ENCODE results near the gene NFIX. TPM values are rescaled to one million over a fixed set of nuclear protein-coding genes. Genes with fewer than 3 reads are reported as not detected.

NFIX gene
- total and polyA plus RNA-seq, 4 donors, result 26.0 to 190 (median 89.6) TPM

- Histone ChIP-seq H3K4me3 (no peak overlapping the region), H3K9me3 (ENCODE audit: control insufficient read depth in 4 of 4, insufficient read depth in 3 of 4, low read length in 3 of 4) (no peaks in the 10 kb centered on the region), H3K9ac (ENCODE audit: insufficient read depth in 1 of 2, low read length in 2 of 2) (peak overlapping the region in 1 of 2 donors; percentile 53), H3K4me1 (ENCODE audit: control insufficient read depth in 5 of 5, insufficient read depth in 5 of 5, low read length in 5 of 5) (peaks cover 8 to 88% (median 63%) of the 10 kb centered on the region in 5 donors), H3K36me3 (ENCODE audit: control insufficient read depth in 4 of 4, insufficient read depth in 4 of 4, low read length in 4 of 4) (no peaks in the 10 kb centered on the region), H3K27me3 (ENCODE audit: control insufficient read depth in 3 of 3, insufficient read depth in 3 of 3, low read length in 2 of 3) (peaks cover 0 to 12% (median 0%) of the 10 kb centered on the region in 3 donors), H3K27ac (ENCODE audit: low read depth in 1 of 2, low read length in 1 of 2) (peak overlapping the region in 1 of 2 donors; percentile 75)
- ATAC-seq (ENCODE audit: insufficient read depth, low FRiP score), result no peak
- peak in 1 of 3 donors; percentile 38 for DNase-seq
- WGBS, 2 donors, result 52 to 79% methylated on average over 7 of the region's 7 CpGs
- TF ChIP-seq, protein P1, sequence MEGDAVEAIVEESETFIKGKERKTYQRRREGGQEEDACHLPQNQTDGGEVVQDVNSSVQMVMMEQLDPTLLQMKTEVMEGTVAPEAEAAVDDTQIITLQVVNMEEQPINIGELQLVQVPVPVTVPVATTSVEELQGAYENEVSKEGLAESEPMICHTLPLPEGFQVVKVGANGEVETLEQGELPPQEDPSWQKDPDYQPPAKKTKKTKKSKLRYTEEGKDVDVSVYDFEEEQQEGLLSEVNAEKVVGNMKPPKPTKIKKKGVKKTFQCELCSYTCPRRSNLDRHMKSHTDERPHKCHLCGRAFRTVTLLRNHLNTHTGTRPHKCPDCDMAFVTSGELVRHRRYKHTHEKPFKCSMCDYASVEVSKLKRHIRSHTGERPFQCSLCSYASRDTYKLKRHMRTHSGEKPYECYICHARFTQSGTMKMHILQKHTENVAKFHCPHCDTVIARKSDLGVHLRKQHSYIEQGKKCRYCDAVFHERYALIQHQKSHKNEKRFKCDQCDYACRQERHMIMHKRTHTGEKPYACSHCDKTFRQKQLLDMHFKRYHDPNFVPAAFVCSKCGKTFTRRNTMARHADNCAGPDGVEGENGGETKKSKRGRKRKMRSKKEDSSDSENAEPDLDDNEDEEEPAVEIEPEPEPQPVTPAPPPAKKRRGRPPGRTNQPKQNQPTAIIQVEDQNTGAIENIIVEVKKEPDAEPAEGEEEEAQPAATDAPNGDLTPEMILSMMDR (IDR thresholded peaks at IDR 0.05; ENCODE audit: control extremely low read depth, extremely low read depth), result no peak
Observed at GRCh38 chr19:13016245-13016627, 21.0 kb downstream of the NFIX start.

DNA sequence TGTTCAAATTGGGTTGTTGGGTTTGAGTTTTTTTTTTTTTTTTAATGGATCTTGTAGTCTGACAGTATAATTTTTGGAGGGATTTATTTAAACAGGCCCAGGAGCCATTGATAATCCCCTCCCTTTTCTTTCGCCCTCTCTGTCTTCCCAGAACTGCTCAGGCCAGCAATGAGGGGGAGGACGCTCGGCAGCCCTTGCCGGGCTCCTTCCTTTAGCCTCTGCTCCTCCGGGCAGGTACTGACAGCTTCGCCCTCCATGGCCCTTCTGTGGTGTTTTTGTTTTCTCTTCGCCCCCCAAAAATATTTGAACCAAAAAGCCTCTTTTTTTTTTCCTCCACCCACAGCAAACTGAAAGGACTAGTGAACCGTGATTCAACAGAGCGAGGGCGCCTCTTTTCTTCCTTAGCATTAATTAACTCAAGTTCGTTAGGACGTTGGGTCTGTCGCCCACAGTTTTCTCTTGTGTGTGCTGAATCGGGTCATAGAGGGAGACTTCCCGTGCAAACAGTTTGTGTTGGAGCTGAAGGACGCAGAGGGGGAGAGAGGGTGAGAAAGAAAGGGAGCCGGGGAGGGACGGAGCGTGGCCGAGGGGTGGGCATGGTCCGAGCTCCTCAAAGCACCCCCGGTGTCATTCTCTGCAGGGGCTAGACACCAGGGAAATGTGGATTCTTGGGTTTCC lies 21.5 kb downstream of the NFIX start:
- H3K4me3 ChIP-seq, result no peak overlapping the region
- peaks cover 13 to 93% (median 68%) of the 10 kb centered on the region in 5 donors for H3K4me1 ChIP-seq (ENCODE audit: control insufficient read depth in 5 of 5, insufficient read depth in 5 of 5, low read length in 5 of 5)
- H3K27me3 ChIP-seq (ENCODE audit: control insufficient read depth in 3 of 3, insufficient read depth in 3 of 3, low read length in 2 of 3), result peaks cover 0 to 7% (median 0%) of the 10 kb centered on the region in 3 donors
- TF ChIP-seq, protein P1 (IDR thresholded peaks at IDR 0.05; ENCODE audit: control extremely low read depth, extremely low read depth), result no peak
- no peak overlapping the region for H3K9ac ChIP-seq (ENCODE audit: insufficient read depth in 1 of 2, low read length in 2 of 2)
- no peaks in the 10 kb centered on the region for H3K9me3 ChIP-seq (ENCODE audit: control insufficient read depth in 4 of 4, insufficient read depth in 3 of 4, low read length in 3 of 4)
- H3K36me3 ChIP-seq (ENCODE audit: control insufficient read depth in 4 of 4, insufficient read depth in 4 of 4, low read length in 4 of 4), result no peaks in the 10 kb centered on the region
- DNase-seq (peak in 1 of 3 donors; percentile 27), ATAC-seq (ENCODE audit: insufficient read depth, low FRiP score) (no peak)
- 46 to 78% methylated on average over 22 of the region's 22 CpGs for WGBS, 2 donors
- peak overlapping the region; percentile 69 to 86 for H3K27ac ChIP-seq (ENCODE audit: low read depth in 1 of 2, low read length in 1 of 2)

- no peaks in the 10 kb centered on the region for H3K36me3 ChIP-seq (ENCODE audit: control insufficient read depth in 4 of 4, insufficient read depth in 4 of 4, low read length in 4 of 4)
- peak in 1 of 3 donors; percentile 30 for DNase-seq
- no peak overlapping the region for H3K4me3 ChIP-seq
- WGBS, 2 donors, result 47 to 66% methylated on average over 14 of the region's 14 CpGs
- TF ChIP-seq, protein P1 (IDR thresholded peaks at IDR 0.05; ENCODE audit: control extremely low read depth, extremely low read depth), result no peak
- peaks cover 0 to under 1% (median 0%) of the 10 kb centered on the region in 3 donors for H3K27me3 ChIP-seq (ENCODE audit: control insufficient read depth in 3 of 3, insufficient read depth in 3 of 3, low read length in 2 of 3)
- H3K27ac ChIP-seq (ENCODE audit: low read depth in 1 of 2, low read length in 1 of 2), result peak overlapping the region; percentile 69 to 86
- peaks cover 13 to 98% (median 74%) of the 10 kb centered on the region in 5 donors for H3K4me1 ChIP-seq (ENCODE audit: control insufficient read depth in 5 of 5, insufficient read depth in 5 of 5, low read length in 5 of 5)
- ATAC-seq (ENCODE audit: insufficient read depth, low FRiP score), result no peak
- peak overlapping the region in 1 of 2 donors; percentile 34 for H3K9ac ChIP-seq (ENCODE audit: insufficient read depth in 1 of 2, low read length in 2 of 2)
- no peaks in the 10 kb centered on the region for H3K9me3 ChIP-seq (ENCODE audit: control insufficient read depth in 4 of 4, insufficient read depth in 3 of 4, low read length in 3 of 4)
Observed at GRCh38 chr19:13017306-13018034, 22.2 kb downstream of the NFIX start.
